ENCODE data around the gene SMYD2.

Gene SMYD2

GRCh38 chr1:214328770-214329469 lies 48.0 kb downstream of the SMYD2 start:
- H3K4me3 ChIP-seq (ENCODE audit: low read depth in 1 of 5, low read length in 5 of 5): no peak overlapping the region
- no peak overlapping the region for H3K9ac ChIP-seq (ENCODE audit: low read length in 5 of 5)
- no peak overlapping the region for H3K27ac ChIP-seq (ENCODE audit: low read depth, low read length)
- H3K4me1 ChIP-seq (ENCODE audit: control insufficient read depth in 5 of 5, insufficient read depth in 5 of 5, low read length in 5 of 5): peaks cover 0 to 24% (median 0%) of the 10 kb centered on the region in 5 donors
- H3K9me3 ChIP-seq (ENCODE audit: control insufficient read depth in 5 of 5, low read length in 5 of 5): no peaks in the 10 kb centered on the region
- H3K36me3 ChIP-seq (ENCODE audit: control insufficient read depth in 5 of 5, insufficient read depth in 5 of 5, low read length in 5 of 5): peaks cover 5 to 22% (median 12%) of the 10 kb centered on the region in 5 donors
- H3K27me3 ChIP-seq (ENCODE audit: control insufficient read depth in 5 of 5, insufficient read depth in 4 of 5, low read length in 5 of 5): no peaks in the 10 kb centered on the region

GRCh38 chr1:214329470-214330220 lies 48.7 kb downstream of the SMYD2 start:
- Histone ChIP-seq H3K36me3 (ENCODE audit: control insufficient read depth in 5 of 5, insufficient read depth in 5 of 5, low read length in 5 of 5) (peaks cover 10 to 29% (median 17%) of the 10 kb centered on the region in 5 donors), H3K4me3 (ENCODE audit: low read depth in 1 of 5, low read length in 5 of 5) (no peak overlapping the region), H3K27ac (ENCODE audit: low read depth, low read length) (no peak overlapping the region), H3K9ac (ENCODE audit: low read length in 5 of 5) (no peak overlapping the region), H3K27me3 (ENCODE audit: control insufficient read depth in 5 of 5, insufficient read depth in 4 of 5, low read length in 5 of 5) (no peaks in the 10 kb centered on the region), H3K9me3 (ENCODE audit: control insufficient read depth in 5 of 5, low read length in 5 of 5) (no peaks in the 10 kb centered on the region), H3K4me1 (ENCODE audit: control insufficient read depth in 5 of 5, insufficient read depth in 5 of 5, low read length in 5 of 5) (peaks cover 0 to 24% (median 0%) of the 10 kb centered on the region in 5 donors)

GRCh38 chr1:214330222-214330621 lies 49.3 kb downstream of the SMYD2 start:
- Histone ChIP-seq H3K4me1 (ENCODE audit: control insufficient read depth in 5 of 5, insufficient read depth in 5 of 5, low read length in 5 of 5) (peaks cover 0 to 24% (median 0%) of the 10 kb centered on the region in 5 donors), H3K9me3 (ENCODE audit: control insufficient read depth in 5 of 5, low read length in 5 of 5) (no peaks in the 10 kb centered on the region), H3K9ac (ENCODE audit: low read length in 5 of 5) (no peak overlapping the region), H3K36me3 (ENCODE audit: control insufficient read depth in 5 of 5, insufficient read depth in 5 of 5, low read length in 5 of 5) (peaks cover 4 to 28% (median 17%) of the 10 kb centered on the region in 5 donors), H3K27ac (ENCODE audit: low read depth, low read length) (no peak overlapping the region), H3K27me3 (ENCODE audit: control insufficient read depth in 5 of 5, insufficient read depth in 4 of 5, low read length in 5 of 5) (no peaks in the 10 kb centered on the region), H3K4me3 (ENCODE audit: low read depth in 1 of 5, low read length in 5 of 5) (no peak overlapping the region)

- no peak overlapping the region for H3K9ac ChIP-seq (ENCODE audit: low read length in 5 of 5)
- H3K4me1 ChIP-seq (ENCODE audit: control insufficient read depth in 5 of 5, insufficient read depth in 5 of 5, low read length in 5 of 5): peaks cover 0 to 24% (median 0%) of the 10 kb centered on the region in 5 donors
- no peaks in the 10 kb centered on the region for H3K9me3 ChIP-seq (ENCODE audit: control insufficient read depth in 5 of 5, low read length in 5 of 5)
- H3K27ac ChIP-seq (ENCODE audit: low read depth, low read length): no peak overlapping the region
- no peaks in the 10 kb centered on the region for H3K27me3 ChIP-seq (ENCODE audit: control insufficient read depth in 5 of 5, insufficient read depth in 4 of 5, low read length in 5 of 5)
- no peak overlapping the region for H3K4me3 ChIP-seq (ENCODE audit: low read depth in 1 of 5, low read length in 5 of 5)
- peaks cover 2 to 26% (median 17%) of the 10 kb centered on the region in 5 donors for H3K36me3 ChIP-seq (ENCODE audit: control insufficient read depth in 5 of 5, insufficient read depth in 5 of 5, low read length in 5 of 5)
Observed at GRCh38 chr1:214330715-214331114, 49.8 kb downstream of the SMYD2 start.

- Histone ChIP-seq H3K9me3 (ENCODE audit: control insufficient read depth in 5 of 5, low read length in 5 of 5) (no peaks in the 10 kb centered on the region), H3K4me3 (ENCODE audit: low read depth in 1 of 5, low read length in 5 of 5) (no peak overlapping the region), H3K27me3 (ENCODE audit: control insufficient read depth in 5 of 5, insufficient read depth in 4 of 5, low read length in 5 of 5) (no peaks in the 10 kb centered on the region), H3K4me1 (ENCODE audit: control insufficient read depth in 5 of 5, insufficient read depth in 5 of 5, low read length in 5 of 5) (peaks cover 0 to 24% (median 0%) of the 10 kb centered on the region in 5 donors), H3K9ac (ENCODE audit: low read length in 5 of 5) (no peak overlapping the region), H3K36me3 (ENCODE audit: control insufficient read depth in 5 of 5, insufficient read depth in 5 of 5, low read length in 5 of 5) (peaks cover 2 to 26% (median 17%) of the 10 kb centered on the region in 5 donors), H3K27ac (ENCODE audit: low read depth, low read length) (no peak overlapping the region)
Observed at GRCh38 chr1:214331180-214331579, 50.2 kb downstream of the SMYD2 start.

GRCh38 chr1:214331827-214332423 lies 51.0 kb downstream of the SMYD2 start:
- no peaks in the 10 kb centered on the region for H3K9me3 ChIP-seq (ENCODE audit: control insufficient read depth in 5 of 5, low read length in 5 of 5)
- peak overlapping the region; percentile 14 for H3K27ac ChIP-seq (ENCODE audit: low read depth, low read length)
- H3K36me3 ChIP-seq (ENCODE audit: control insufficient read depth in 5 of 5, insufficient read depth in 5 of 5, low read length in 5 of 5): peaks cover 2 to 22% (median 15%) of the 10 kb centered on the region in 5 donors
- no peak overlapping the region for H3K4me3 ChIP-seq (ENCODE audit: low read depth in 1 of 5, low read length in 5 of 5)
- no peaks in the 10 kb centered on the region for H3K27me3 ChIP-seq (ENCODE audit: control insufficient read depth in 5 of 5, insufficient read depth in 4 of 5, low read length in 5 of 5)
- H3K4me1 ChIP-seq (ENCODE audit: control insufficient read depth in 5 of 5, insufficient read depth in 5 of 5, low read length in 5 of 5): peaks cover 0 to 24% (median 1%) of the 10 kb centered on the region in 5 donors
- no peak overlapping the region for H3K9ac ChIP-seq (ENCODE audit: low read length in 5 of 5)

- Histone ChIP-seq H3K9me3 (ENCODE audit: control insufficient read depth in 5 of 5, low read length in 5 of 5) (no peaks in the 10 kb centered on the region), H3K4me3 (ENCODE audit: low read depth in 1 of 5, low read length in 5 of 5) (no peak overlapping the region), H3K36me3 (ENCODE audit: control insufficient read depth in 5 of 5, insufficient read depth in 5 of 5, low read length in 5 of 5) (peaks cover 2 to 26% (median 18%) of the 10 kb centered on the region in 5 donors), H3K9ac (ENCODE audit: low read length in 5 of 5) (no peak overlapping the region), H3K4me1 (ENCODE audit: control insufficient read depth in 5 of 5, insufficient read depth in 5 of 5, low read length in 5 of 5) (peaks cover 4 to 30% (median 12%) of the 10 kb centered on the region in 5 donors), H3K27ac (ENCODE audit: low read depth, low read length) (no peak overlapping the region), H3K27me3 (ENCODE audit: control insufficient read depth in 5 of 5, insufficient read depth in 4 of 5, low read length in 5 of 5) (no peaks in the 10 kb centered on the region)
Observed at GRCh38 chr1:214332946-214333798, 52.2 kb downstream of the SMYD2 start.

GRCh38 chr1:214335567-214335966 lies 54.6 kb downstream of the SMYD2 start:
- H3K4me1 ChIP-seq (ENCODE audit: control insufficient read depth in 5 of 5, insufficient read depth in 5 of 5, low read length in 5 of 5): peaks cover 4 to 22% (median 12%) of the 10 kb centered on the region in 5 donors
- H3K27me3 ChIP-seq (ENCODE audit: control insufficient read depth in 5 of 5, insufficient read depth in 4 of 5, low read length in 5 of 5): no peaks in the 10 kb centered on the region
- peaks cover 3 to 15% (median 10%) of the 10 kb centered on the region in 5 donors for H3K36me3 ChIP-seq (ENCODE audit: control insufficient read depth in 5 of 5, insufficient read depth in 5 of 5, low read length in 5 of 5)

GRCh38 chr1:214337015-214337414 lies 56.1 kb downstream of the SMYD2 start:
- peaks cover 4 to 12% (median 12%) of the 10 kb centered on the region in 5 donors for H3K4me1 ChIP-seq (ENCODE audit: control insufficient read depth in 5 of 5, insufficient read depth in 5 of 5, low read length in 5 of 5)
- H3K27me3 ChIP-seq (ENCODE audit: control insufficient read depth in 5 of 5, insufficient read depth in 4 of 5, low read length in 5 of 5): no peaks in the 10 kb centered on the region
- no peak overlapping the region for H3K27ac ChIP-seq (ENCODE audit: low read depth, low read length)
- H3K9ac ChIP-seq (ENCODE audit: low read length in 5 of 5): peak overlapping the region in 1 of 5 donors; percentile 50
- peaks cover 3 to 15% (median 9%) of the 10 kb centered on the region in 5 donors for H3K36me3 ChIP-seq (ENCODE audit: control insufficient read depth in 5 of 5, insufficient read depth in 5 of 5, low read length in 5 of 5)
- no peaks in the 10 kb centered on the region for H3K9me3 ChIP-seq (ENCODE audit: control insufficient read depth in 5 of 5, low read length in 5 of 5)
- no peak overlapping the region for H3K4me3 ChIP-seq (ENCODE audit: low read depth in 1 of 5, low read length in 5 of 5)

More at GRCh38 chr1:214335567-214335966, 54.6 kb downstream of the SMYD2 start:
- Histone ChIP-seq H3K9ac (ENCODE audit: low read length in 5 of 5) (no peak overlapping the region), H3K27ac (ENCODE audit: low read depth, low read length) (no peak overlapping the region), H3K4me3 (ENCODE audit: low read depth in 1 of 5, low read length in 5 of 5) (no peak overlapping the region), H3K9me3 (ENCODE audit: control insufficient read depth in 5 of 5, low read length in 5 of 5) (no peaks in the 10 kb centered on the region)
